Measurements from ENCODE around the gene KIF3A. TPM values are rescaled to one million over a fixed set of nuclear protein-coding genes. Genes with fewer than 3 reads are reported as not detected.

Gene KIF3A
- total RNA-seq, 1 donor from 2014 or later, result 27.4 TPM

GRCh38 chr5:132742626-132743025 is 5.3 kb upstream of the KIF3A start:
- no peak for DNase-seq (ENCODE audit: low spot score in 2 of 2, unreplicated experiment in 2 of 2)
- H3K27me3 Mint-ChIP-seq (ENCODE audit: low read depth), result peaks cover 24% of the 10 kb centered on the region
- no peak overlapping the region for H3K4me3 Mint-ChIP-seq
- TF ChIP-seq, protein P1, sequence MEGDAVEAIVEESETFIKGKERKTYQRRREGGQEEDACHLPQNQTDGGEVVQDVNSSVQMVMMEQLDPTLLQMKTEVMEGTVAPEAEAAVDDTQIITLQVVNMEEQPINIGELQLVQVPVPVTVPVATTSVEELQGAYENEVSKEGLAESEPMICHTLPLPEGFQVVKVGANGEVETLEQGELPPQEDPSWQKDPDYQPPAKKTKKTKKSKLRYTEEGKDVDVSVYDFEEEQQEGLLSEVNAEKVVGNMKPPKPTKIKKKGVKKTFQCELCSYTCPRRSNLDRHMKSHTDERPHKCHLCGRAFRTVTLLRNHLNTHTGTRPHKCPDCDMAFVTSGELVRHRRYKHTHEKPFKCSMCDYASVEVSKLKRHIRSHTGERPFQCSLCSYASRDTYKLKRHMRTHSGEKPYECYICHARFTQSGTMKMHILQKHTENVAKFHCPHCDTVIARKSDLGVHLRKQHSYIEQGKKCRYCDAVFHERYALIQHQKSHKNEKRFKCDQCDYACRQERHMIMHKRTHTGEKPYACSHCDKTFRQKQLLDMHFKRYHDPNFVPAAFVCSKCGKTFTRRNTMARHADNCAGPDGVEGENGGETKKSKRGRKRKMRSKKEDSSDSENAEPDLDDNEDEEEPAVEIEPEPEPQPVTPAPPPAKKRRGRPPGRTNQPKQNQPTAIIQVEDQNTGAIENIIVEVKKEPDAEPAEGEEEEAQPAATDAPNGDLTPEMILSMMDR (IDR thresholded peaks at IDR 0.05; ENCODE audit: unreplicated experiment), result no peak
- H3K36me3 Mint-ChIP-seq, result no peaks in the 10 kb centered on the region
- H3K4me1 Mint-ChIP-seq, result peaks cover 9% of the 10 kb centered on the region
- H3K9me3 Mint-ChIP-seq, result peaks cover 3% of the 10 kb centered on the region
- no peak overlapping the region for H3K27ac Mint-ChIP-seq

DNA sequence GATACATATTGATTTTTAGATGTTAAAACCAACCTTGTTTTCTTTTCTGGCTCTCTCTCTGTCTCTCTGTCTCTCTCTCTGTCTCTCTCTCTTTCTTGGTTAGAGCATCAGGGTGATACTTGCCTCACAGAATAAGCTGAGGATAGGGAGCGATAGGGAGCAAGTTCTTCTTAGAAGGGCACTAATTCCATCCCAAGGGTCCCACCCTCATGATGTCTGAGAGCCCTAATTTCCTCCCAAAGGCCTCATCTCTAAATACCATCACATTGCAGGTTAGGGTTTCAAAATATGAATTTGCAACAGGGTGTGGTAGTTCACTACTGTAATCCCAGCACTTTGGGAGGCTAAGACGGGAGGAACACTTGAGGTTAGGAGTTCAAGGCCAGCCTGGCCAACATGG is 4.8 kb upstream of the KIF3A start:
- H3K4me1 Mint-ChIP-seq, result peaks cover 12% of the 10 kb centered on the region
- TF ChIP-seq, protein P1 (IDR thresholded peaks at IDR 0.05; ENCODE audit: unreplicated experiment), result no peak
- DNase-seq (ENCODE audit: low spot score in 2 of 2, unreplicated experiment in 2 of 2), result no peak
- no peak overlapping the region for H3K4me3 Mint-ChIP-seq
- peaks cover 3% of the 10 kb centered on the region for H3K9me3 Mint-ChIP-seq
- no peak overlapping the region for H3K27ac Mint-ChIP-seq
- peaks cover 24% of the 10 kb centered on the region for H3K27me3 Mint-ChIP-seq (ENCODE audit: low read depth)
- H3K36me3 Mint-ChIP-seq, result no peaks in the 10 kb centered on the region

DNA sequence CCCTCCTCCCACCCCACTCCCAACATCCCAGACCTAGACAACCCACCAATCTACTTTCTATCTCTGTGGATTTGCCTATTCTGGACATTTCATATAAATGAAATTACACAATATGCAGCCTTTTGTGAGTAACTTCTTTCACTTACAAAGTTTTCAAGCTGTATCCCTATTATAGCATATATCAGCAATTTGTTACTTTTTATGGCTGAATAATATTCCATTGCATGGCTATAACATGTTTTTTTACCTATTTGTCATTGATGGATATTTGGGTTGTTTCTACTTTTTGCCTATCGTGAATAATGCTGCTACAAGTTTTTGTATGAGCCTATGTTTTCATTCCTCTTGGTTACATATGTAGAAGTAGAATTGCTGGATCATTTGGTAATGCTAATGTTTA is 1.9 kb upstream of the KIF3A start:
- TF ChIP-seq, protein P1 (IDR thresholded peaks at IDR 0.05; ENCODE audit: unreplicated experiment), result no peak
- H3K36me3 Mint-ChIP-seq, result no peaks in the 10 kb centered on the region
- H3K4me3 Mint-ChIP-seq, result no peak overlapping the region
- peaks cover 28% of the 10 kb centered on the region for H3K4me1 Mint-ChIP-seq
- no peak for DNase-seq (ENCODE audit: low spot score in 2 of 2, unreplicated experiment in 2 of 2)
- no peak overlapping the region for H3K27ac Mint-ChIP-seq
- H3K27me3 Mint-ChIP-seq (ENCODE audit: low read depth), result peaks cover 5% of the 10 kb centered on the region
- H3K9me3 Mint-ChIP-seq, result peaks cover 3% of the 10 kb centered on the region

GRCh38 chr5:132737982-132738681 is 786 bp upstream of the KIF3A start:
- Mint-ChIP-seq H3K36me3 (peaks cover 5% of the 10 kb centered on the region), H3K27ac (no peak overlapping the region), H3K9me3 (peaks cover 2% of the 10 kb centered on the region), H3K4me3 (peak overlapping the region; percentile 89), H3K4me1 (peaks cover 28% of the 10 kb centered on the region), H3K27me3 (ENCODE audit: low read depth) (peaks cover 4% of the 10 kb centered on the region)
- DNase-seq (ENCODE audit: low spot score in 2 of 2, unreplicated experiment in 2 of 2), result no peak
- TF ChIP-seq, protein P1 (IDR thresholded peaks at IDR 0.05; ENCODE audit: unreplicated experiment), result no peak

- Mint-ChIP-seq H3K36me3 (peaks cover 10% of the 10 kb centered on the region), H3K9me3 (no peaks in the 10 kb centered on the region), H3K4me1 (peaks cover 28% of the 10 kb centered on the region), H3K27me3 (ENCODE audit: low read depth) (no peaks in the 10 kb centered on the region), H3K27ac (peak overlapping the region; percentile 87), H3K4me3 (peak overlapping the region; percentile 38)
- TF ChIP-seq, protein P1 (IDR thresholded peaks at IDR 0.05; ENCODE audit: unreplicated experiment), result no peak
- DNase-seq (ENCODE audit: low spot score in 2 of 2, unreplicated experiment in 2 of 2), result no peak
These were observed 2.7 kb downstream of the KIF3A start for GRCh38 chr5:132734687-132735086.
